ENCODE results near the gene SNTG2.

DNA sequence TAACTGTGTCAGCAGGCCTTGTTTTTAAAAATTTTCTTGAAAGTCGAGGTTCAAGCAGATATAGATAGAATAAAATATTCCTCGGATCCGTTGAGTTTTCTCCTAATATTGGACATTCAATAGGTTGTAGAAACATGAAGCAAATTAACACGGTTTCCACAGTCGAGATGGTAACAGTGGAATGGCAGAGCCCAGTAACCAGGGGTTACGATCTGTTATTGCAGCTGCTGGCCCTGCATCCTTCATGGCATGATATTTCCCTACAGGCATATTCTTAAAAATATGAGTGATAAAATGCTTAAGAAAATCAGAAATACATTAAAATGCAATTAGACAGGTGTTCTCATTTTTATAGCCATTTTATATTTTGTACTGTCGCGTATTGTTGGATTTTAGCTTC is 117.6 kb downstream of the SNTG2 start:
- TF ChIP-seq, protein P1, sequence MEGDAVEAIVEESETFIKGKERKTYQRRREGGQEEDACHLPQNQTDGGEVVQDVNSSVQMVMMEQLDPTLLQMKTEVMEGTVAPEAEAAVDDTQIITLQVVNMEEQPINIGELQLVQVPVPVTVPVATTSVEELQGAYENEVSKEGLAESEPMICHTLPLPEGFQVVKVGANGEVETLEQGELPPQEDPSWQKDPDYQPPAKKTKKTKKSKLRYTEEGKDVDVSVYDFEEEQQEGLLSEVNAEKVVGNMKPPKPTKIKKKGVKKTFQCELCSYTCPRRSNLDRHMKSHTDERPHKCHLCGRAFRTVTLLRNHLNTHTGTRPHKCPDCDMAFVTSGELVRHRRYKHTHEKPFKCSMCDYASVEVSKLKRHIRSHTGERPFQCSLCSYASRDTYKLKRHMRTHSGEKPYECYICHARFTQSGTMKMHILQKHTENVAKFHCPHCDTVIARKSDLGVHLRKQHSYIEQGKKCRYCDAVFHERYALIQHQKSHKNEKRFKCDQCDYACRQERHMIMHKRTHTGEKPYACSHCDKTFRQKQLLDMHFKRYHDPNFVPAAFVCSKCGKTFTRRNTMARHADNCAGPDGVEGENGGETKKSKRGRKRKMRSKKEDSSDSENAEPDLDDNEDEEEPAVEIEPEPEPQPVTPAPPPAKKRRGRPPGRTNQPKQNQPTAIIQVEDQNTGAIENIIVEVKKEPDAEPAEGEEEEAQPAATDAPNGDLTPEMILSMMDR (IDR thresholded peaks at IDR 0.05): no peak
- TF ChIP-seq ZFX (IDR thresholded peaks at IDR 0.05; ENCODE audit: borderline replicate concordance): no peak

Measured in 22Rv1 (cell line).